Left lung (tissue), 10 donors: ENCODE results near the gene MRFAP1L1. TPM values are rescaled to one million over a fixed set of nuclear protein-coding genes. Genes with fewer than 3 reads are reported as not detected.
A peak's percentile ranks its signal among the peaks of the same experiment; 100 is the strongest.

Source experiments
- ATAC-seq: fragments of 200-7000 bp; cut with Tn5 transposase; one replicate; pipeline ENCODE4 v1.9.1; 2020; ENCODE audit warnings: moderate library complexity
- DNase-seq, 4 donors: peaks; one replicate each; pipeline ENCODE4 v3.0.0-alpha.2; 2013 to 2020
- H3K27ac ChIP-seq, 2 donors: fragments of 200-600 bp; sonication (generic) in 1 of 2; one replicate each; pipeline versions ENCODE4 v1.5.0 to v1.8.0; 2020 to 2021
- H3K27me3 ChIP-seq, 2 donors: fragments of 200-600 bp; sonication (generic) in 1 of 2; one replicate each; pipeline versions ENCODE4 v1.5.0 to v1.8.0; 2020 to 2021
- H3K36me3 ChIP-seq, 2 donors: fragments of 200-600 bp; sonication (generic) in 1 of 2; one replicate each; pipeline versions ENCODE4 v1.5.0 to v1.8.0; 2020 to 2021
- H3K4me1 ChIP-seq, 2 donors: fragments of 200-600 bp; one replicate each; pipeline ENCODE4 v1.8.0; 2021
- H3K4me3 ChIP-seq, 2 donors: fragments of 200-600 bp; sonication (generic) in 1 of 2; one replicate each; pipeline versions ENCODE4 v1.5.0 to v1.8.0; 2020 to 2021; ENCODE audit warnings: mild to moderate bottlenecking in 1 of 2
- H3K9me3 ChIP-seq, 2 donors: fragments of 200-600 bp; sonication (generic) in 1 of 2; one replicate each; pipeline versions ENCODE4 v1.5.0 to v1.8.0; 2020 to 2021
- intact Hi-C, 2 donors: fragments of 100-400 bp; cut with DNase I; formaldehyde crosslinking; loops; one replicate each; pipeline versions ENCODE4 v1.11.2 to v1.14.2; 2022
- polyA plus RNA-seq, 6 donors: library from polyadenylated mRNA; unstranded; fragments of 120-200 nt; gene quantifications; one replicate each; pipeline ENCODE4 v1.2.1, GENCODE V29; 2013; ENCODE audit not compliant: insufficient read length in 6 of 6
- total RNA-seq, 2 donors: library from RNA; stranded (reverse); fragmentation: NEBNext Ultra II Directional; extraction: Animal tissue kit (Norgen Biotek cat#: 25700); gene quantifications; one replicate each; pipeline ENCODE4 v1.2.1, GENCODE V29; 2021
- TF ChIP-seq, protein P1 (sequence below), 2 donors: fragments of 200-600 bp; sonication (generic) in 1 of 2; IDR thresholded peaks; one replicate each; pipeline versions ENCODE4 v1.5.0 to v1.8.0; 2021; ENCODE audit warnings: antibody characterized with exemption in 2 of 2
- donor health status: DM: no; HTN: yes; CAD: no.
- donor health status: DM: no; HTN: no; CAD: no.

Gene MRFAP1L1
- total and polyA plus RNA-seq, 8 donors: 43.3 to 125 (median 107) TPM

- TF ChIP-seq, protein P1, sequence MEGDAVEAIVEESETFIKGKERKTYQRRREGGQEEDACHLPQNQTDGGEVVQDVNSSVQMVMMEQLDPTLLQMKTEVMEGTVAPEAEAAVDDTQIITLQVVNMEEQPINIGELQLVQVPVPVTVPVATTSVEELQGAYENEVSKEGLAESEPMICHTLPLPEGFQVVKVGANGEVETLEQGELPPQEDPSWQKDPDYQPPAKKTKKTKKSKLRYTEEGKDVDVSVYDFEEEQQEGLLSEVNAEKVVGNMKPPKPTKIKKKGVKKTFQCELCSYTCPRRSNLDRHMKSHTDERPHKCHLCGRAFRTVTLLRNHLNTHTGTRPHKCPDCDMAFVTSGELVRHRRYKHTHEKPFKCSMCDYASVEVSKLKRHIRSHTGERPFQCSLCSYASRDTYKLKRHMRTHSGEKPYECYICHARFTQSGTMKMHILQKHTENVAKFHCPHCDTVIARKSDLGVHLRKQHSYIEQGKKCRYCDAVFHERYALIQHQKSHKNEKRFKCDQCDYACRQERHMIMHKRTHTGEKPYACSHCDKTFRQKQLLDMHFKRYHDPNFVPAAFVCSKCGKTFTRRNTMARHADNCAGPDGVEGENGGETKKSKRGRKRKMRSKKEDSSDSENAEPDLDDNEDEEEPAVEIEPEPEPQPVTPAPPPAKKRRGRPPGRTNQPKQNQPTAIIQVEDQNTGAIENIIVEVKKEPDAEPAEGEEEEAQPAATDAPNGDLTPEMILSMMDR (IDR thresholded peaks at IDR 0.05): no peak
- DNase-seq (no peak), ATAC-seq (no peak)
- intact Hi-C loops: no loop called here
- H3K36me3 ChIP-seq: no peaks in the 10 kb centered on the region
- H3K27ac ChIP-seq: no peak overlapping the region
- no peak overlapping the region for H3K4me3 ChIP-seq
- no peaks in the 10 kb centered on the region for H3K27me3 ChIP-seq
- peaks cover 6 to 17% of the 10 kb centered on the region in 2 donors for H3K4me1 ChIP-seq
- no peaks in the 10 kb centered on the region for H3K9me3 ChIP-seq
Measured at GRCh38 chr4:6750286-6751221, 40.9 kb upstream of the MRFAP1L1 start.

DNA sequence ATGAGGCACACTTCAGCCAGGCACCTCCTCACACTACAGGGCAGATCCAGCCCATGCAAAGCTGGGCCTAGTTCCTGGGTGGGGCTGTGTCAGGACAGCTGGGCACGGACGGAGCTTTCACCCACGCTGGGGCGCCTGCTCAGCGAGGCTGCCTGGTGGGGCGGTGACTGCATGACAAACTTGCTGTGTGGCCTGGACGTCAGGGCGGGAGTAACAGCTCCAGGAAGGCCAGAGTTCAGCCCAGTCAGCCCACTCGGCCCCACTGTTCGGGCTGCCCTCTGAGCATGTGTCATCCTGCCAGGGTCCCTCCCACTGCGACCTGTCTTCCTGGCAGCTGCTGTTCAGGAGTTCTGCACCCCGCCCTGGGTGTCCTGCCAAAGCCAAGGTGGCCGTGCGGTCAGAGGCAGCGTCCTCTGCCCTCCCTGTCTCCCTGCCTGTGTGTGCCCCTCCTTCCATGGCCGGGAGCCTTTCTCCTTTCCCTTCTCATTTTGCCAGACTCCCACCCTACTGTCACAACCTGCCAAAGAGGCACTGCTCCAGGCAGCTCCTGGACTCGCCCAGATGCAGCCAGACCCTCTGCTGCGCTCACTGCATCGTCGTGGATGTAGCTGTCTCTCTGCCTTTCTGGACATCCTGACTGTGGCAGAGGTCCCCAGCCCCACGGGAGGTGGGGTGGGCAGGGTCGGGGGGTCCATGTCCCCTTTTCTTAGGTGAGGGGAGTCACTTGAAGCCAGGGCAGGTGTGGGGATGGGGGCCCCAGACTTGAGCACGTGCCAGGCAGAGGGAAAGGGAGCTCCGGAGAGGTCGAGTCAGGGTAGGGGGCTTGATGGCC, 39.9 kb upstream of the MRFAP1L1 start:
- Histone ChIP-seq H3K36me3 (no peaks in the 10 kb centered on the region), H3K27ac (no peak overlapping the region), H3K27me3 (no peaks in the 10 kb centered on the region), H3K4me1 (peaks cover 6 to 17% of the 10 kb centered on the region in 2 donors), H3K4me3 (no peak overlapping the region), H3K9me3 (no peaks in the 10 kb centered on the region)
- TF ChIP-seq, protein P1 (IDR thresholded peaks at IDR 0.05): no peak
- ATAC-seq (peak; percentile 52), DNase-seq (peak in 2 of 4 donors; percentile 75 to 88)
- intact Hi-C loops: no loop called here

DNA sequence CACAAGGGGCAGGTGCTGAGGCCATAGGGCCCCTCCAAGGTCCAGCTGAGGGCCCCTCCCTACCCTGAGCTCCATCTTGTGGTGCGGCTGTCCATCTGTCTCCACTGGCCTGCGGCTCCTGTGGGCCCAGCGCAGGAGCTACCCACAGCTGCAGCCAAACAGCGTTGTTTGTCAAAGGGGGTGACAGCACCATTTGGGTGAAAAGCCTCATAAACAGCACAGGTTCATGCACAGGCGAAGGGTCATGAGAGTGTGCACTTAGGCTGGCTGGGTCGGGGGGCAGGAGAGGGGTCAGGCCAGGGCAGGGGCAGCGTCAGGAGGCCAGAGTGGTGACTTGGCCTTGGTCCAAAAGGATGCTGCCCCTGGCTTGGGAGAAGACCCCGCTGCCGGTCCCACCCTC, 38.6 kb upstream of the MRFAP1L1 start:
- Histone ChIP-seq H3K36me3 (no peaks in the 10 kb centered on the region), H3K9me3 (no peaks in the 10 kb centered on the region), H3K4me1 (peaks cover 6 to 17% of the 10 kb centered on the region in 2 donors), H3K4me3 (no peak overlapping the region), H3K27ac (no peak overlapping the region), H3K27me3 (no peaks in the 10 kb centered on the region)
- ATAC-seq: no peak
- intact Hi-C loops: no loop called here
- TF ChIP-seq, protein P1 (IDR thresholded peaks at IDR 0.05): no peak
- no peak for DNase-seq

DNA sequence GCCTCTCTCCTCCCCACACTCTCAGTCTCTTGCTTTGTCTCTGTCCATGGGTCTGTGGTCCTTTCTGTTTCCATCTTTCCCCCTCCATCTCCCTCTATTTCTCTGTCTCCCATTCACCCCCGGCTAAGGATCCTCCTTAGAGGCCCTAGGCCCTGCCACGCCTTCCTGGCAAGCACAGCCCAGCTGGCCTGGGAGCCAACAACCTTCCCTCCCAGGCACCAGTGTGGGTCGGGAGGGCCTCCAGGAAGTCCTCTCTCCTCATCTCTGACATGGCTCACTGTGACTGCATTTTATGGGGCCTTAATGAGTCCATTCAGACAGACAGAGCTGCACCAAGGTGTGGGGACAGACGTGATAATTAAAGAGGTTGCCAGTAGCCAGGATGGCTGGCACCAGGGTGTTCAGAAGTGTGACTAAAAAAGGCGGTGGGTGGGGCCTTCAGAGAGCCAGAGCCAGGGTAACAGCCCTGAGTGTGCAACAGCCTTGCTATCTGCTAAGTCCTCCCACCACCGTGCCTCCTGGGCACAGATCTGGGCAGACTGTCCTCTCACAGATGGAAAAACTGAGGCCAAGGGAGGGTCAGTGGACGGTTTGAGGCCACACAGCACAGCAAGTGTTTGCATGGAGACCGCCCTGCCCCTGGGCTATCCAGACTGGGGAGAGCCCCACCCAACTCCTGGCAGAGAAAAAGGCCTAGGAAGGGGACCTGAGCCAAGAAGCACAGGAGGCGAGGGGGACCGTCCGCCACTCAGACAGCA, 37.8 kb upstream of the MRFAP1L1 start:
- intact Hi-C loops: no loop called here
- Histone ChIP-seq H3K36me3 (no peaks in the 10 kb centered on the region), H3K27me3 (no peaks in the 10 kb centered on the region), H3K4me1 (peaks cover 6 to 17% of the 10 kb centered on the region in 2 donors), H3K9me3 (no peaks in the 10 kb centered on the region), H3K27ac (peak overlapping the region; percentile 55 to 70), H3K4me3 (no peak overlapping the region)
- DNase-seq (peak in 1 of 4 donors; percentile 58), ATAC-seq (peak; percentile 54)
- TF ChIP-seq, protein P1 (IDR thresholded peaks at IDR 0.05): no peak
